GM23338 (cell line): ENCODE results near the gene PROC. TPM values are rescaled to one million over a fixed set of nuclear protein-coding genes. Genes with fewer than 3 reads are reported as not detected.

Experiments used
- ATAC-seq: fragments of 200-7000 bp; cut with Tn5 transposase; 3 replicates; pipeline ENCODE4 v1.9.1; 2020
- DNase-seq: peaks from one replicate; pipeline ENCODE4 v3.0.0-alpha.2; 2015; ENCODE audit warnings: low spot score
- H2AFZ ChIP-seq: fragments of 200-600 bp; sonication (generic); 2 replicates; pipeline ENCODE4 v1.8.0; 2016; ENCODE audit warnings: antibody characterized with exemption, mild to moderate bottlenecking, moderate library complexity
- H3F3A ChIP-seq: fragments of 200-600 bp; sonication (generic); replicated peaks from 2 replicates; pipeline ENCODE4 v1.8.0; 2017; ENCODE audit warnings: antibody characterized with exemption, mixed run types, low read depth
- H3K27ac ChIP-seq: fragments of 200-600 bp; sonication (generic); 2 replicates; pipeline ENCODE4 v1.6.1; 2016; ENCODE audit warnings: low read depth
- H3K27me3 ChIP-seq: fragments of 200-600 bp; sonication (generic); 2 replicates; pipeline ENCODE4 v1.8.0; 2016; ENCODE audit warnings: mild to moderate bottlenecking, mixed run types, moderate library complexity; ENCODE audit not compliant: insufficient read depth
- H3K36me3 ChIP-seq: fragments of 200-600 bp; sonication (generic); 2 replicates; pipeline ENCODE4 v1.8.0; 2016; ENCODE audit warnings: mild to moderate bottlenecking; ENCODE audit not compliant: insufficient read depth
- H3K4me1 ChIP-seq: fragments of 200-600 bp; sonication (generic); 2 replicates; pipeline ENCODE4 v1.8.0; 2016; ENCODE audit warnings: mild to moderate bottlenecking, moderate library complexity; ENCODE audit not compliant: insufficient read depth
- H3K4me2 ChIP-seq: fragments of 200-600 bp; sonication (generic); 2 replicates; pipeline ENCODE4 v1.7.1; 2017; ENCODE audit warnings: mixed run types
- H3K4me3 ChIP-seq: fragments of 200-600 bp; sonication (generic); 2 replicates; pipeline ENCODE4 v1.6.1; 2016; ENCODE audit warnings: mixed run types
- H3K79me2 ChIP-seq: fragments of 200-600 bp; sonication (generic); replicated peaks from 2 replicates; pipeline ENCODE4 v1.8.0; 2017; ENCODE audit warnings: mild to moderate bottlenecking; ENCODE audit not compliant: insufficient read depth
- H3K9me2 ChIP-seq: fragments of 200-600 bp; sonication (generic); 2 replicates; pipeline ENCODE4 v1.8.0; 2017; ENCODE audit not compliant: insufficient read depth
- H4K20me1 ChIP-seq: fragments of 200-600 bp; sonication (generic); replicated peaks from 2 replicates; pipeline ENCODE4 v1.8.0; 2017; ENCODE audit warnings: mild to moderate bottlenecking; ENCODE audit not compliant: insufficient read depth
- H3K27ac Mint-ChIP-seq: 2 replicates; pipeline ENCODE4 v1.8.0; 2020; ENCODE audit warnings: inconsistent platforms, mild to moderate bottlenecking, moderate library complexity, mixed read lengths
- H3K27me3 Mint-ChIP-seq: 3 replicates; pipeline ENCODE4 v1.8.0; 2022; ENCODE audit warnings: low read depth, mild to moderate bottlenecking, moderate library complexity, mixed read lengths, inconsistent platforms; ENCODE audit not compliant: insufficient read depth, poor library complexity
- H3K36me3 Mint-ChIP-seq: 3 replicates; pipeline ENCODE4 v1.8.0; 2021; ENCODE audit warnings: low read depth, mild to moderate bottlenecking, inconsistent platforms, moderate library complexity, mixed read lengths
- H3K4me1 Mint-ChIP-seq: 3 replicates; pipeline ENCODE4 v1.8.0; 2020; ENCODE audit warnings: mild to moderate bottlenecking, inconsistent platforms, mixed read lengths
- H3K4me3 Mint-ChIP-seq: 3 replicates; pipeline ENCODE4 v1.8.0; 2021; ENCODE audit warnings: moderate library complexity, mild to moderate bottlenecking, inconsistent platforms, mixed read lengths
- H3K9me3 Mint-ChIP-seq: 3 replicates; pipeline ENCODE4 v1.8.0; 2020; ENCODE audit warnings: moderate library complexity, mild to moderate bottlenecking, inconsistent platforms, mixed read lengths
- CREB1 ChIP-seq: fragments of 250-450 bp; sonication (Bioruptor Pico); IDR thresholded peaks from 2 replicates; pipeline ENCODE4 v1.5.0; 2020; ENCODE audit warnings: low read depth, mild to moderate bottlenecking, moderate library complexity
- ETS1 ChIP-seq: IDR thresholded peaks from 2 replicates; pipeline ENCODE4 v1.6.1; 2016; ENCODE audit warnings: antibody characterized with exemption
- EZH2phosphoT487 ChIP-seq: fragments of 200-600 bp; sonication (generic); IDR thresholded peaks from one replicate; pipeline ENCODE4 v1.8.1; 2018; ENCODE audit warnings: antibody characterized with exemption; ENCODE audit not compliant: unreplicated experiment
- NANOG ChIP-seq: IDR thresholded peaks from 2 replicates; pipeline ENCODE4 v1.6.1; 2016; ENCODE audit warnings: antibody characterized with exemption, borderline replicate concordance
- POLR2AphosphoS5 ChIP-seq: IDR thresholded peaks from 2 replicates; pipeline ENCODE4 v1.6.1; 2016; ENCODE audit warnings: antibody characterized with exemption, low read depth
- REST ChIP-seq: IDR thresholded peaks from one replicate; pipeline ENCODE4 v1.6.1; 2018; ENCODE audit warnings: antibody characterized with exemption; ENCODE audit not compliant: unreplicated experiment
- ZNF114 ChIP-seq: fragments of 250-450 bp; sonication (Bioruptor Pico); IDR thresholded peaks from 2 replicates; pipeline ENCODE4 v1.5.0; 2020; ENCODE audit warnings: mild to moderate bottlenecking, moderate library complexity
- ZNF331 ChIP-seq: fragments of 250-450 bp; sonication (Bioruptor Pico); IDR thresholded peaks from 2 replicates; pipeline ENCODE4 v1.5.0; 2020; ENCODE audit warnings: low read depth, mild to moderate bottlenecking, moderate library complexity
- ZNF462 ChIP-seq: fragments of 250-450 bp; sonication (Bioruptor Pico); IDR thresholded peaks from 2 replicates; pipeline ENCODE4 v1.5.0; 2020; ENCODE audit warnings: mild to moderate bottlenecking, moderate library complexity
- polyA plus RNA-seq: library from polyadenylated mRNA; unstranded; fragments of >200 nt; fragmentation: Nextera tagmentation; extraction: Ambion mirVana; gene quantifications from 2 replicates; pipeline ENCODE4 v1.2.1, GENCODE V29; 2016
- total RNA-seq: library from RNA; depleted of rRNA; stranded (reverse); fragments of >200 nt; shearing (Covaris generic); gene quantifications from 2 replicates; pipeline ENCODE4 v1.2.3, GENCODE V29; 2014

PROC gene
- total and polyA plus RNA-seq, 2 experiments from 2014 or later: 1.7 to 2.4 TPM

GRCh38 chr2:127419112-127419430, 844 bp downstream of the PROC start:
- Histone ChIP-seq H3K9me2 (no peaks in the 10 kb centered on the region), H3F3A (0 out of 2 replicates have a peak, but pooled peaks cover 4% of the 10 kb centered on the region), H3K4me2 (no peak overlapping the region), H3K27me3 (peaks cover 68% of the 10 kb centered on the region), H4K20me1 (no peaks in the 10 kb centered on the region; the same call in 1 of the 2 replicates), H3K36me3 (no peaks in the 10 kb centered on the region), H3K4me3 (no peak overlapping the region), H3K79me2 (no peaks in the 10 kb centered on the region), H3K27ac (no peak overlapping the region), H3K4me1 (peaks cover 4% of the 10 kb centered on the region; the same call in 1 of the 2 replicates), H2AFZ (no peak overlapping the region)
- Mint-ChIP-seq H3K27ac (no peak overlapping the region), H3K4me1 (peaks cover 16% of the 10 kb centered on the region), H3K36me3 (no peaks in the 10 kb centered on the region; the same call in 2 of the 3 replicates), H3K4me3 (no peak overlapping the region), H3K27me3 (peaks cover 54% of the 10 kb centered on the region), H3K9me3 (peaks cover under 1% of the 10 kb centered on the region)
- TF ChIP-seq EZH2phosphoT487 (no peak), REST (no peak), ZNF114 (CRISPR knock-in tag) (no peak), ZNF331 (CRISPR knock-in tag) (no peak), POLR2AphosphoS5 (no peak), NANOG (no peak), ZNF462 (no peak), ETS1 (no peak), CREB1 (CRISPR knock-in tag) (no peak)
- ATAC-seq: no peak
- no peak for DNase-seq
